ENCODE data around the gene MLIP.

- TF ChIP-seq CTCF (IDR thresholded peaks at IDR 0.05) (no peak), POLR2A (IDR thresholded peaks at IDR 0.05) (no peak)
These were observed 25.7 kb upstream of the MLIP start for GRCh38 chr6:54085541-54085940.
